ENCODE results near the gene WSCD2. TPM values are rescaled to one million over a fixed set of nuclear protein-coding genes. Genes with fewer than 3 reads are reported as not detected.

The WSCD2 gene
- polyA plus RNA-seq, 1 experiment: not detected

DNA sequence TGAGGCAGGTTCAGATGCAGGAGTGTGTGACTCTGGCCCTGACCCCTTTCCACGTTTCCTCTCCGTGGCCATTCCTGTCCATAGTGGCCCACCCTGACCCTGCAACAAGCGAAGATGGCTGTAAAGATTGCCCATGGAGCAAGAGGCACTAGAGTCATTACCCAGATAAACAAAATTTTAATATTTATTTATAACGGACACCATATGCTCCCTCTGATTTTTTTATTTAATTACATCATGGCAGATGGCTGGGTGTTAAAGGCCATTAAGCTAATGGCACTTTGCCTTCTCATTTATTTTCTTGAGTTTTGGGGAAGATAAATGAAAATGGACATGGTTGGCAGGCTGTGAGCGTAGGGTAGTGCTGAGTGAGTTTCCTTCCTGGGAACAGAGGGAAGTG, 58.7 kb downstream of the WSCD2 start:
- no peak for DNase-seq (ENCODE audit: low read depth)
- TF ChIP-seq, protein P1, sequence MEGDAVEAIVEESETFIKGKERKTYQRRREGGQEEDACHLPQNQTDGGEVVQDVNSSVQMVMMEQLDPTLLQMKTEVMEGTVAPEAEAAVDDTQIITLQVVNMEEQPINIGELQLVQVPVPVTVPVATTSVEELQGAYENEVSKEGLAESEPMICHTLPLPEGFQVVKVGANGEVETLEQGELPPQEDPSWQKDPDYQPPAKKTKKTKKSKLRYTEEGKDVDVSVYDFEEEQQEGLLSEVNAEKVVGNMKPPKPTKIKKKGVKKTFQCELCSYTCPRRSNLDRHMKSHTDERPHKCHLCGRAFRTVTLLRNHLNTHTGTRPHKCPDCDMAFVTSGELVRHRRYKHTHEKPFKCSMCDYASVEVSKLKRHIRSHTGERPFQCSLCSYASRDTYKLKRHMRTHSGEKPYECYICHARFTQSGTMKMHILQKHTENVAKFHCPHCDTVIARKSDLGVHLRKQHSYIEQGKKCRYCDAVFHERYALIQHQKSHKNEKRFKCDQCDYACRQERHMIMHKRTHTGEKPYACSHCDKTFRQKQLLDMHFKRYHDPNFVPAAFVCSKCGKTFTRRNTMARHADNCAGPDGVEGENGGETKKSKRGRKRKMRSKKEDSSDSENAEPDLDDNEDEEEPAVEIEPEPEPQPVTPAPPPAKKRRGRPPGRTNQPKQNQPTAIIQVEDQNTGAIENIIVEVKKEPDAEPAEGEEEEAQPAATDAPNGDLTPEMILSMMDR (IDR thresholded peaks at IDR 0.05; ENCODE audit: insufficient read depth, low read depth, low read length): no peak
- H3K4me3 ChIP-seq (ENCODE audit: low read depth, low read length): no peak overlapping the region
- no peaks in the 10 kb centered on the region for H3K36me3 ChIP-seq (ENCODE audit: control insufficient read depth, insufficient read depth, low read length)
- ChIA-PET CTCF (no interaction called here), POLR2A (no interaction called here)
- H3K27me3 ChIP-seq (ENCODE audit: control insufficient read depth, insufficient read depth, low read length): no peaks in the 10 kb centered on the region

DNA sequence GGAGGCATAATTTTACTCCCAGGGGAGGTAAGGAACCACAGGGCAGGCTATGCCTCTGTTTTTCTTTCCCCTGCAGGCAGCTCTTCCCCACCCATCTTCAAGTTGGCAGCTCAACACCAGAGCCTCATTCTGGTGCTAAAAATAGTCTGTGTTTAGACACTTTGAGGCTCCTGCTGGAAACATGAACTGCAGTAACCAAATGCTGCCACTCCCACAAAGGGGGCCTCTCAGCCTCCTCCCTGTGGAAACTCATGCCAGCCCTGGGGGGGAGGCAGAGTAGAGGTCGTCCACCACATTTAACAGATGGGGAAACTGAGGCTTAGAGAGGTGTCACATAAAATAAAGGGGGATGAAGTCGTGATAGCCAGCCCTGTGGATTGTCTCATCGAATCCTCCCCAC, 61.4 kb downstream of the WSCD2 start:
- TF ChIP-seq, protein P1 (IDR thresholded peaks at IDR 0.05; ENCODE audit: insufficient read depth, low read depth, low read length): no peak
- Histone ChIP-seq H3K27me3 (ENCODE audit: control insufficient read depth, insufficient read depth, low read length) (no peaks in the 10 kb centered on the region), H3K4me3 (ENCODE audit: low read depth, low read length) (no peak overlapping the region), H3K36me3 (ENCODE audit: control insufficient read depth, insufficient read depth, low read length) (no peaks in the 10 kb centered on the region)
- no peak for DNase-seq (ENCODE audit: low read depth)
- ChIA-PET CTCF (interaction anchor here (1.6 kb wide), 1 partner anchor 8 kb away, joined by 3 read pairs; no protein-coding TSS in a partner anchor), POLR2A (no interaction called here)

DNA sequence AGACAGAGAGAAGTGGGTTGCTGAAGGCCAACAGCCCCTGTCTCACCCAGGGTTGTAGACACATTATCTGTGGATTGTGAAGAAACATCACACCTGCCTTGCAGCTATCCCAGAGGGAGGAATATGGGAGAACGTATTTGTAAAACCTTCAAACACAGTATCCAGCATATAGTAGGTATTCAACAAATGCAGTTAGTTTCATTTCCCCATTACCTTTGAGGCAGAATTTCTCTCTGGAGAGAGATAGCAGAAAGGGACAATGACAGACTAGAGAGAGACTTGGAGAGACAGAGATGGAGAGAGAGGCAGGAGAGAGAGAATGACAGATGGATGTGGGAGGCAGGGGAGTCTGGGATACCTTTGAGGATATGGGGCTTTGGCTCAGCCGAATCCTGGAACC, 62.0 kb downstream of the WSCD2 start:
- TF ChIP-seq, protein P1 (IDR thresholded peaks at IDR 0.05; ENCODE audit: insufficient read depth, low read depth, low read length): no peak
- no peaks in the 10 kb centered on the region for H3K27me3 ChIP-seq (ENCODE audit: control insufficient read depth, insufficient read depth, low read length)
- CTCF ChIA-PET: interaction anchor here (1.6 kb wide), 1 partner anchor 9 kb away, joined by 3 read pairs; no protein-coding TSS in a partner anchor
- POLR2A ChIA-PET: no interaction called here
- no peaks in the 10 kb centered on the region for H3K36me3 ChIP-seq (ENCODE audit: control insufficient read depth, insufficient read depth, low read length)
- no peak for DNase-seq (ENCODE audit: low read depth)
- no peak overlapping the region for H3K4me3 ChIP-seq (ENCODE audit: low read depth, low read length)

DNA sequence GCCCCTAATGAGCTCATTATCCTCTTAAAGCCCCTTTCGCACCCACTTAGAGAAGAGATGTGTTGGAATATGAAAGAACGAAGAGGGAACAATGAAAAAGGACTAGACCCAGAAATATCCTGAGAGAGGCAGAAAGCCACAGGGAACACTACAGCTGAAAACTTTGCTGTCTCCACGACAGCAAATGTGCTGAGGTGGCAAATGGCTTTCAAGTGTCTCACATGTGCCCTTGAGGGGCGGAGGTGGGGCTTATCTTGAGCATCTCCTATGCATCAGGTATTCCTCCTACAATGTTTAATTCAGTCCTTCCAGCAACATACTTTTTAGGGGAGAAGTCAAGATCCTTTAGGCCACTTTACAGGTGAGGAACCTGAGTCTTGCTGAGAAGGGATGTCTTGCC, 62.9 kb downstream of the WSCD2 start:
- ChIA-PET POLR2A (no interaction called here), CTCF (no interaction called here)
- no peaks in the 10 kb centered on the region for H3K27me3 ChIP-seq (ENCODE audit: control insufficient read depth, insufficient read depth, low read length)
- no peak for DNase-seq (ENCODE audit: low read depth)
- no peak overlapping the region for H3K4me3 ChIP-seq (ENCODE audit: low read depth, low read length)
- TF ChIP-seq, protein P1 (IDR thresholded peaks at IDR 0.05; ENCODE audit: insufficient read depth, low read depth, low read length): no peak
- no peaks in the 10 kb centered on the region for H3K36me3 ChIP-seq (ENCODE audit: control insufficient read depth, insufficient read depth, low read length)

DNA sequence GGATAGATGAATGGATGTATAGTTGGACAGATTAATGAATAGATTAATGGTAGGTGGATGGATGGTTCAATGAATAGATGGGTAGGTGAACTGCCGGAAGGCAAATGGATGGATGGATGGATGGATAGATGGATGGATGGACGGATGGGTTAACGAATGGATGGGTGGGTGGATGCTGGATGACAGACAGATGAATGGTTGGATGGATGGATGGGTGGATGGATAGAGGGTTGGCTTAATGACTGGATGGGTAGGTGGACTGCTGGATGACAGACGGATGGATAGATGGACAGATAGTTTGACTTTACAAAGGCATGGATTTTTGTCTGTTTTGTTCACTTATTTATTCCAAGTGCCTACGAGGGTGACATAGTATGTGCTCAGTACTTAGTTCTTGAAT, 64.4 kb downstream of the WSCD2 start:
- no peak for DNase-seq (ENCODE audit: low read depth)
- TF ChIP-seq, protein P1 (IDR thresholded peaks at IDR 0.05; ENCODE audit: insufficient read depth, low read depth, low read length): no peak
- CTCF ChIA-PET: interaction anchor here (1.9 kb wide), 1 partner anchor 15 kb away, joined by 6 read pairs; no protein-coding TSS in a partner anchor
- Histone ChIP-seq H3K27me3 (ENCODE audit: control insufficient read depth, insufficient read depth, low read length) (no peaks in the 10 kb centered on the region), H3K4me3 (ENCODE audit: low read depth, low read length) (no peak overlapping the region), H3K36me3 (ENCODE audit: control insufficient read depth, insufficient read depth, low read length) (no peaks in the 10 kb centered on the region)
- POLR2A ChIA-PET: no interaction called here
